ENCODE data around the gene PLXDC2. TPM values are rescaled to one million over a fixed set of nuclear protein-coding genes. Genes with fewer than 3 reads are reported as not detected.
"Not testable (repeated sequence)": the region's sequence is repeated elsewhere in the genome, so short reads cannot be mapped to it uniquely, and the experiment has no call there.

Gene PLXDC2
- total RNA-seq, 1 experiment from 2014 or later = 0.21 TPM

- Histone ChIP-seq H3K4me3 (ENCODE audit: low read depth in 2 of 2, low read length in 2 of 2) (no peak overlapping the region), H3K9me3 (ENCODE audit: control insufficient read depth, insufficient read depth, low read depth, low read length) (no peaks in the 10 kb centered on the region), H3K4me1 (ENCODE audit: control insufficient read depth, insufficient read depth, low read length) (no peaks in the 10 kb centered on the region), H3K36me3 (ENCODE audit: control insufficient read depth, insufficient read depth, low read length) (no peaks in the 10 kb centered on the region), H3K27me3 (ENCODE audit: control insufficient read depth, insufficient read depth, low read length) (no peaks in the 10 kb centered on the region), H3K27ac (ENCODE audit: low read length) (no peak overlapping the region)
- ATAC-seq (no peak), DNase-seq (ENCODE audit: low read depth, low spot score) (no peak)
- in situ Hi-C loops (cut with HindIII; ENCODE audit: low pct_unique_long_range_greater_than_20kb, low sequenced_read_pairs) = no loop called here
- intact Hi-C loops (cut with micrococcal nuclease; ENCODE audit: unreplicated experiment) = no loop called here
- CTCF ChIA-PET = no interaction called here
- BruUV-seq (replicated peaks) = no TSS peak
- POLR2A ChIA-PET = no interaction called here
- TF ChIP-seq, protein P1, sequence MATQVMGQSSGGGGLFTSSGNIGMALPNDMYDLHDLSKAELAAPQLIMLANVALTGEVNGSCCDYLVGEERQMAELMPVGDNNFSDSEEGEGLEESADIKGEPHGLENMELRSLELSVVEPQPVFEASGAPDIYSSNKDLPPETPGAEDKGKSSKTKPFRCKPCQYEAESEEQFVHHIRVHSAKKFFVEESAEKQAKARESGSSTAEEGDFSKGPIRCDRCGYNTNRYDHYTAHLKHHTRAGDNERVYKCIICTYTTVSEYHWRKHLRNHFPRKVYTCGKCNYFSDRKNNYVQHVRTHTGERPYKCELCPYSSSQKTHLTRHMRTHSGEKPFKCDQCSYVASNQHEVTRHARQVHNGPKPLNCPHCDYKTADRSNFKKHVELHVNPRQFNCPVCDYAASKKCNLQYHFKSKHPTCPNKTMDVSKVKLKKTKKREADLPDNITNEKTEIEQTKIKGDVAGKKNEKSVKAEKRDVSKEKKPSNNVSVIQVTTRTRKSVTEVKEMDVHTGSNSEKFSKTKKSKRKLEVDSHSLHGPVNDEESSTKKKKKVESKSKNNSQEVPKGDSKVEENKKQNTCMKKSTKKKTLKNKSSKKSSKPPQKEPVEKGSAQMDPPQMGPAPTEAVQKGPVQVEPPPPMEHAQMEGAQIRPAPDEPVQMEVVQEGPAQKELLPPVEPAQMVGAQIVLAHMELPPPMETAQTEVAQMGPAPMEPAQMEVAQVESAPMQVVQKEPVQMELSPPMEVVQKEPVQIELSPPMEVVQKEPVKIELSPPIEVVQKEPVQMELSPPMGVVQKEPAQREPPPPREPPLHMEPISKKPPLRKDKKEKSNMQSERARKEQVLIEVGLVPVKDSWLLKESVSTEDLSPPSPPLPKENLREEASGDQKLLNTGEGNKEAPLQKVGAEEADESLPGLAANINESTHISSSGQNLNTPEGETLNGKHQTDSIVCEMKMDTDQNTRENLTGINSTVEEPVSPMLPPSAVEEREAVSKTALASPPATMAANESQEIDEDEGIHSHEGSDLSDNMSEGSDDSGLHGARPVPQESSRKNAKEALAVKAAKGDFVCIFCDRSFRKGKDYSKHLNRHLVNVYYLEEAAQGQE (IDR thresholded peaks at IDR 0.05; ENCODE audit: insufficient read depth in 1 of 2, low read depth in 2 of 2, low read length in 1 of 2) = no peak
- TF ChIP-seq POLR2AphosphoS5 (IDR thresholded peaks at IDR 0.05; ENCODE audit: low read depth, low read length) = no peak
- no peak for TF ChIP-seq SIN3A (IDR thresholded peaks at IDR 0.05; ENCODE audit: borderline replicate concordance, insufficient read depth, low read depth, low read length)
- TF ChIP-seq, protein P2, sequence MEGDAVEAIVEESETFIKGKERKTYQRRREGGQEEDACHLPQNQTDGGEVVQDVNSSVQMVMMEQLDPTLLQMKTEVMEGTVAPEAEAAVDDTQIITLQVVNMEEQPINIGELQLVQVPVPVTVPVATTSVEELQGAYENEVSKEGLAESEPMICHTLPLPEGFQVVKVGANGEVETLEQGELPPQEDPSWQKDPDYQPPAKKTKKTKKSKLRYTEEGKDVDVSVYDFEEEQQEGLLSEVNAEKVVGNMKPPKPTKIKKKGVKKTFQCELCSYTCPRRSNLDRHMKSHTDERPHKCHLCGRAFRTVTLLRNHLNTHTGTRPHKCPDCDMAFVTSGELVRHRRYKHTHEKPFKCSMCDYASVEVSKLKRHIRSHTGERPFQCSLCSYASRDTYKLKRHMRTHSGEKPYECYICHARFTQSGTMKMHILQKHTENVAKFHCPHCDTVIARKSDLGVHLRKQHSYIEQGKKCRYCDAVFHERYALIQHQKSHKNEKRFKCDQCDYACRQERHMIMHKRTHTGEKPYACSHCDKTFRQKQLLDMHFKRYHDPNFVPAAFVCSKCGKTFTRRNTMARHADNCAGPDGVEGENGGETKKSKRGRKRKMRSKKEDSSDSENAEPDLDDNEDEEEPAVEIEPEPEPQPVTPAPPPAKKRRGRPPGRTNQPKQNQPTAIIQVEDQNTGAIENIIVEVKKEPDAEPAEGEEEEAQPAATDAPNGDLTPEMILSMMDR (IDR thresholded peaks at IDR 0.05) = no peak
- no peak for TF ChIP-seq TCF7L2 (IDR thresholded peaks at IDR 0.05; ENCODE audit: low read depth, low read length)
Observed at GRCh38 chr10:20040012-20040411, 223.8 kb downstream of the PLXDC2 start.

DNA sequence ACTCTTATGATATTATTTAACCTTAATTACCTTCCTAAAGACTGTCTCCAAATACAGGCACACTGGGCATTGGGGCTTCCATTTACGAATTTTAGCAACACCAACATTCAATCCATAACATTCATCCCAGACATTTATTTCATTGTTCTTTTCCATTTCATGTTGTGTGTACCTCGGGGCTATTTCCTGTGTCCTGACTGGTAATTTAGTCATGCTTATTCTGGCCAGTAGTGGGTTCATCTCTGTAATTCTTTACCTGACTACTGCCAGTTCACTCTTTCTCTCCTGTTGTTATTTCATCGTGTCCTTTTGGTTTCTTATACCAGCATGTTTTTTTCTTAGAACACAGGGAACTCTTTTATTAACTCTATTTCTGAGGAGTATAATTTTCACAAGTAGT lies 225.7 kb downstream of the PLXDC2 start:
- DNase-seq (ENCODE audit: low read depth, low spot score) = no peak
- in situ Hi-C loops (cut with HindIII; ENCODE audit: low pct_unique_long_range_greater_than_20kb, low sequenced_read_pairs) = no loop called here
- H3K36me3 ChIP-seq (ENCODE audit: control insufficient read depth, insufficient read depth, low read length) = no peaks in the 10 kb centered on the region
- no peaks in the 10 kb centered on the region for H3K9me3 ChIP-seq (ENCODE audit: control insufficient read depth, insufficient read depth, low read depth, low read length)
- ChIA-PET POLR2A (no interaction called here), CTCF (no interaction called here)
- intact Hi-C loops (cut with micrococcal nuclease; ENCODE audit: unreplicated experiment) = no loop called here
- H3K4me1 ChIP-seq (ENCODE audit: control insufficient read depth, insufficient read depth, low read length) = no peaks in the 10 kb centered on the region
- no peaks in the 10 kb centered on the region for H3K27me3 ChIP-seq (ENCODE audit: control insufficient read depth, insufficient read depth, low read length)
- no peak overlapping the region for H3K27ac ChIP-seq (ENCODE audit: low read length)
- BruUV-seq (replicated peaks) = no TSS peak
- no peak for ATAC-seq
- no peak overlapping the region for H3K4me3 ChIP-seq (ENCODE audit: low read depth in 2 of 2, low read length in 2 of 2)
- TF ChIP-seq SIN3A (IDR thresholded peaks at IDR 0.05; ENCODE audit: borderline replicate concordance, insufficient read depth, low read depth, low read length) = no peak
- TF ChIP-seq, protein P1 (IDR thresholded peaks at IDR 0.05; ENCODE audit: insufficient read depth in 1 of 2, low read depth in 2 of 2, low read length in 1 of 2) = no peak
- TF ChIP-seq, protein P2 (IDR thresholded peaks at IDR 0.05) = no peak
- TF ChIP-seq POLR2AphosphoS5 (IDR thresholded peaks at IDR 0.05; ENCODE audit: low read depth, low read length) = no peak
- no peak for TF ChIP-seq TCF7L2 (IDR thresholded peaks at IDR 0.05; ENCODE audit: low read depth, low read length)

GRCh38 chr10:20045100-20045499 lies 228.9 kb downstream of the PLXDC2 start:
- H3K36me3 ChIP-seq (ENCODE audit: control insufficient read depth, insufficient read depth, low read length); DNase-seq (ENCODE audit: low read depth, low spot score); H3K4me1 ChIP-seq (ENCODE audit: control insufficient read depth, insufficient read depth, low read length); H3K9me3 ChIP-seq (ENCODE audit: control insufficient read depth, insufficient read depth, low read depth, low read length); H3K27ac ChIP-seq (ENCODE audit: low read length); in situ Hi-C loops (cut with HindIII; ENCODE audit: low pct_unique_long_range_greater_than_20kb, low sequenced_read_pairs); H3K27me3 ChIP-seq (ENCODE audit: control insufficient read depth, insufficient read depth, low read length); BruUV-seq (replicated peaks); ATAC-seq; CTCF ChIA-PET; intact Hi-C loops (cut with micrococcal nuclease; ENCODE audit: unreplicated experiment); H3K4me3 ChIP-seq (ENCODE audit: low read depth in 2 of 2, low read length in 2 of 2); POLR2A ChIA-PET: not testable (repeated sequence)

Measured in Panc1 (cell line).